GM19455 (cell line): ENCODE results near the gene GMDS.

Source experiments
- ATAC-seq: cut with Tn5 transposase; IDR thresholded peaks from one replicate; pipeline ENCODE4 v1.9.1; 2021; ENCODE audit not compliant: unreplicated experiment

GMDS gene

GRCh38 chr6:1786455-1787453 is 458.7 kb downstream of the GMDS start:
- no peak for ATAC-seq

DNA sequence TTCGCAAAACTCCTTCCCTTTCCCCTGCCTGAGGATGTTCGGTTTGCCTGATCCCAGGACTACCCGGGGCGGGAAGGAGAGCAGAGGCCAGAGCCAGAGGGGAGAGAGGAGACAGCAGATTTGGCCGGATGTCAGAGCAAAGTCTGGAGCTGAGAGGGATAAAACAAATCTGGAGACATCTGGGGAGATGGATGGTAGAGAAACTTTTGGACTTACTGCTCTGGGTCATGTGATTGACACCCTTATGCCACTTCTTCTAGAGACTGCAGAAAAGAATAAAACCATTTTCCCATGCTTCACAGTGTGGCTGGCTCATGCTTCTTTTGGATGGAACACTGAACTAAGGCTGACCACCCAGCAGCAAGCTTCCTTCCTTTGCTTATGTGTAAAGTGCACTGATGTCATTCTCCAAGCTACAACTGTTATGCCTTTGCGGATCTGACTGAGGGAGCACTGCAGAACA is 461.0 kb downstream of the GMDS start:
- no peak for ATAC-seq

DNA sequence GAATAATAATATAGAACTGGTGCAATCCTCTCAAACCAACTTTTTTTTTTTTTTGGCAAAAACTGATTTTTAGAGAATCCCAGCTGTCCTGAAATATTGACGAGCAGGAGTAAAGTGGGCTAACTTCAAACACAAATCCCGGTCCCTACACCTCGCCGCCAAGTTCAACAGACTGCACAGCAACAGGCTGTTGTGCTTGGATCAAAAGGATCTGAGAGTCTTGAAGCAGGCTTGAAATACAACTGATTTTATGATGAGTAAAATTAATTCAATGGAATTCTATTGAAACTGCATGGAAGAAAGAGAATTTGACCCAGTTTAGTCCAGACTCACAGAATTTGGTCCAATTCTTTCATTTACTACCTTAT is 463.6 kb downstream of the GMDS start:
- ATAC-seq = no peak

DNA sequence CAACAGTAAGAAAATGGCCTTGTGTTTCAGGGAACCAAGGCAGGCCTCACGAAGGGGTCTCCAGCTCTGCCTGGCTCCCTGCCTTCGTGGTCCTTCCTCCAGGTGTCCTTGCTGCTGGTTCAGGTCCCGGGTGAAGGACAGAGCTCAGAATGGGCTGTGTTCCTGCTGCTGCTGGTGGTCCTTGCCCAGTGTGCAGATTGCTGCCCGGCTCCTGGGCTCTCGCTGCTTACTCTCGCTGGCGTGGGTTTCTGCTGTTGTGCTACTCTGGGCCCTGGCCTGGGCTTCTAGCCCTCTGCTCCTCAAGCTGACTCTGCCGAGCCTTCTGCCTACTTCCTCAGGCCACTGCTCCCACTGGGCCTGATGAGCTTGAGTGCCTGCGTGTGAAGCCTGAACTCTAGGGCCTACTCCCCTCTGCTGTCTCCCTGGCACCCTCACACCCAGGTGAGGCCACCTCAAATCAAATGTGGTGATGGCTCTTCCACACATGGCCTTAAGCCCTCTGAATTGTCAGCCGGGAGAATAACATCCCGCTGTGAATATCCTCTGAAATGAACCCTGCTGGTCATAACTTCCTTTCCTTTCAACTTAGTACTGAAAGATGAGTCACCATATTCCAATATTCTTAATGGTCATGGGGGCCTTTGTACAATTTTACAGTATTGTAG is 464.1 kb downstream of the GMDS start:
- no peak for ATAC-seq

GRCh38 chr6:1780251-1780867 is 465.0 kb downstream of the GMDS start:
- ATAC-seq = no peak

- no peak for ATAC-seq
Measured at GRCh38 chr6:1778686-1779235, 466.6 kb downstream of the GMDS start.

DNA sequence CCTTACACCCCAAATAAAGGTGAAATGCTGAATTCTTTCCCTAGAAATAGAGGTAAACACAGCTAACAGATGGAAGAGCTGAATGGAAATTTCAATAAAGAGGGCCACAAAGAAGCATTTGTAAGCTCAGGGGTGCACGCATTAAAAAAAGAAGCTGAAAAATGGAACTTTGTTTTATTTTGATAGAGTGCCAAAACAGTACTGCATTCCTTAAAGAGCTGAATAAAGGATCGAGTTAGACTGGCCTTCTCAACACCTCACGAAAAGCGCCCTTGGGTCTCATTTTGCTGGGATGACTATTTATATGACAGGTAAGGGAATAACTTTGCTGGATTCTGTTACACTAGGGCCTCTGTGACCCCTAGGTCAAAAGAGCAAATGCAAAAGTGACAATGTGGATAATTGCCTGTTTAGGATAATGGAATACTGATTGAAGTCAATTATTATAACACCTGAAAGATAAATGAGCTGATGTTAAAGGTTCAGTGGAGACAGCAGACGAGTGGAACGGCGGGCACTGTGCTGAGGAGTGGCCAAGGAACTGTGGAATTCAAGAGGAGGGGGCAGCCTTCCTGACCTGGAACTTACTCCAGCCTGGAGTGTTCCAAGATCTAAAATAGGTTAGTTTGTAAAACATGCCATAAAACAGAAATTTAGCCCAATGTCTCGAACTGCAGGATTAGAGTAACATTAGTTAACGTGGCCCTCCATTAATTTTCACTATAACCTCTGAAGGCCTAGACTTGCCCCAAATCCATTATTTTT is 467.3 kb downstream of the GMDS start:
- no peak for ATAC-seq

DNA sequence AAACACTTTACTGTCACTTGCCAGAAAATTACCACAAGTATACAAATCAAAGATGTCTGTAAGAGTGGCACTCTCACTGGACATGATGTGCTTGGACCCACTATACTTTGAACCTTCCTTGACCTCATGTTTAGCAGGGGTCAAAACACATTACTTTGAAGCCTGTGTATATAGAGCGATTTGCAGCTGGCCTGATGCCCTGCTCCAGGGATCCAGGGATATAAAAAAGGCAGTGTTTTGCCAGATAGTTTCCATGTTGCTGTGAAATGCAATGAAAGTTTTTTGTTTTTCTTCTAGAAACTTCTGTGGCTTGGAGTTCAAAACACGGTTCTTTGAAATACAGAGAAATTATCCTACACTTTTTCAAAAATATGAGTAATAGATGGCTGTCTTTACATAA is 470.0 kb downstream of the GMDS start:
- ATAC-seq = no peak

GRCh38 chr6:1774226-1774915 is 471.0 kb downstream of the GMDS start:
- no peak for ATAC-seq

GRCh38 chr6:1773700-1774099 is 471.7 kb downstream of the GMDS start:
- no peak for ATAC-seq

- ATAC-seq = no peak
Measured at GRCh38 chr6:1770968-1771723, 474.3 kb downstream of the GMDS start.

DNA sequence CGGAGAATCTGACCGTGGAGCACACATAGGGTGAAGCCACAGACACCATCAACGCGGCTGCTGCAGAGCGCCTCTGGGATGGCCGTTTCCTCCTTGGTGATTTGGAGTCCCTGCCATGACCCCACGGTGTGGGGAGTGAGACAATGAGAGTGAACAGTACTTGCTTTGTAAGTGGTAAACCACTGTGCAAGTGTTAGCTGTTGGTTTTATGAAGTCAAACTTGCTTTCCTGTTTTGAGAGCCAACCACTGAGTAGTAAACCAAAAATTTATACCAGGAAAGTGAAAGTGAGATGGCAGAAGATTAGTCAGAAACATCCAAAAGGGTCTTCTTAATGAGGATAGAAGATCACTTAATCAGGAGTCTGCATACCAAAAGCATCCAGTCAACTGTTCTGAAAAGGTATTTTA is 475.0 kb downstream of the GMDS start:
- ATAC-seq = no peak

DNA sequence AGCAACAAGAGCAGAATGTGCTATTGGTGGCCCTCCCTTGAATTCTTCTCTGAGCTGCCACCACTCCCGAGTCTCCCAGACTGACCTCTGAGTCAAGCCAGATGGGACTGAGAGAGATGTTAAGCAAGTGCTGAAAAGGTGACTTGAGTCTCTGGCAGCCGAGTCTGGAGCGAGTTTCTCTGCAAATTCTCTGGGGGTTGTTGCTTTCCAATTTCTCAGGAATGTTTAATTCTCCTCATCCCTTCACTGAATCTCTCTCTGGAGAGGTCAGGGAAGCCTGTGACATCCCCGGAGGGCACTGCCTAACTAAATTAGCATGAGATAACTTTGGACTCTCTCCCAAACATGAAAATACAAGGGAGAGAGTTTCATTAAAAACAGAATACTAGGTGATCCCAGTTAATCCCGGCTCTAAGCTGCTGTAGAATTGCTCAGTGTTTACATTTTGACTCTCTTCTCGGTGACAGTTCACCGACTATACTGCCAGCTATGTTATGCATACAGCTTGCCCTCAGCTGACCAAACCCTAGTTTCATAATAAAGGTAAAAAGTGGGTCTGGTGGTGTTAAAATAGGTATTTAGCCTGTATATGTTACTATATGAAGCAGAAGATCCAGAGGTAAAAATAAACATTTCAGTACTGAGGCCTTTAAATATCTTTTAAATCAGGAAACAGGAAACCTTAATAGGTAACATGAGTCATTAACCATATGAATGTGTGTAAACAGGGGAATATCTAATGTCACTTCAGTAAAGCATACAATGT is 477.7 kb downstream of the GMDS start:
- no peak for ATAC-seq

- ATAC-seq = no peak
Measured at GRCh38 chr6:1766654-1767053, 478.8 kb downstream of the GMDS start.

- no peak for ATAC-seq
Measured at GRCh38 chr6:1765160-1765903, 480.1 kb downstream of the GMDS start.

- no peak for ATAC-seq
Measured at GRCh38 chr6:1764397-1764987, 480.9 kb downstream of the GMDS start.

DNA sequence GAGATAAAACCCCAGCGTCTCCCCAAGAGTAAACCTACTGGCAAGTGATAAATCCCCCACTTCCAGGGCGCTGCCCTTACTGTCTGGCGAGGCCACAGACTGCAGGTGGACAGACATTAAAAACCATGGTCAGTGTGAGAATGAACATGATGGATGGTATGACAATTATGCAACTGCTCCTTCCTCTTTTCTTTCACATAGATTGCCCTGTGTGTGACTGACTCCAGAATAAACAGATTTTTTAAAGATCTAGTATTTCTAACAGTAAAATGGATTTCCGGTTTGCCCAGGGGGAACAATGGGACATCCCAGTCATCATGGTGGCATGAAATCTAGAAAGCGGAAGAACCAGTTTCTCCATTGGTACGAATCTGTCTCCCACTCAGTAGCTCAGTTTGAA is 482.0 kb downstream of the GMDS start:
- ATAC-seq = no peak

DNA sequence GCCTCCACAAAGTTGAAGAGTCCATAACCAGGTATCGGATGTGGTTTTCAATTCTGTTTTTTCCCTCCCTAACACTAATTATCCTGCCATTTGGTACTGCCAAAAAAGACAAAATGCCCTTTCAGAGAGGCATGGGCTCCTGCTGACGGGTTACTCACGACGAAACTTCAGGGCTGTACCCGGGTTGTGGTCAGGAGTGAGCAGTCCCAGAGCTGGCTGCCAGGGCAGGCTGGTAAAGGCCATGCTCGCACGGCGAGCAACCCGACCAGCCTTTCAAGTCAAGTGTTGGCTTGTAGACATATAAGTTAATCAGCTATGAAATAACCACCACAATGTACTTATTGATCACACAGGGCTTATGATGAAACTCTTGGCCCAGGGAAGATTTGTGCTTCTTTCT is 483.2 kb downstream of the GMDS start:
- no peak for ATAC-seq
